HepG2 (cell line): ENCODE results near the gene THSD4. TPM values are rescaled to one million over a fixed set of nuclear protein-coding genes. Genes with fewer than 3 reads are reported as not detected.

Experiments
- ATAC-seq: fragments of 200-7000 bp; cut with Tn5 transposase; 3 replicates; pipeline ENCODE4 v1.9.1; 2020; ENCODE audit warnings: mild to moderate bottlenecking, moderate library complexity
- BruUV-seq: library from RNA; stranded (reverse); fragments of 400-500 nt; replicated peaks from 2 replicates; lab custom pipeline; 2021; lab: Mats Ljungman, UMichigan
- CTCF ChIA-PET: fragments of 300-600 bp; formaldehyde crosslinking; extraction: SDS; loops from one replicate; lab custom pipeline; 2021; ENCODE audit warnings: low total read pairs, inconsistent platforms, low intra/inter-chr PET ratio; lab: Yijun Ruan, JAX
- POLR2A ChIA-PET: fragments of 350-600 bp; sonication (Branson Sonifier 250); formaldehyde crosslinking; loops from one replicate; lab custom pipeline; 2020; ENCODE audit warnings: antibody characterized with exemption, inconsistent platforms; lab: Yijun Ruan, JAX
- DNase-seq: peaks from one replicate; pipeline ENCODE4 v3.0.0-alpha.2; 2015; ENCODE audit warnings: low spot score
- FAIRE-seq: peaks from 3 replicates; lab custom pipeline; 2011; peaks lifted over from hg19 to GRCh38; lab: Jason Lieb, UNC
- H2AFZ ChIP-seq: one replicate; pipeline ENCODE4 v1.6.1; 2011; ENCODE audit warnings: low read length, inconsistent platforms
- H3K27ac ChIP-seq: fragments of 300-600 bp; 3 replicates; pipeline ENCODE4 v1.8.0; 2011; ENCODE audit warnings: mixed run types, mild to moderate bottlenecking, mixed read lengths, low read length, inconsistent platforms; ENCODE audit not compliant: insufficient read depth; ENCODE audit errors: extremely low read length
- H3K27me3 ChIP-seq, 2 experiments: fragments of 200-600 bp in 1 of 2; 2 replicates in 1 of 2; 3 replicates in 1 of 2; pipeline versions ENCODE4 v1.6.0 to v1.8.0; 2011; ENCODE audit warnings: low read length in 2 of 2, mild to moderate bottlenecking in 2 of 2, moderate library complexity in 2 of 2, inconsistent platforms in 1 of 2; ENCODE audit not compliant: insufficient read depth in 2 of 2, control insufficient read depth in 1 of 2
- H3K36me3 ChIP-seq, 2 experiments: fragments of 200-600 bp in 1 of 2; replicated peaks in 1 of 2; 2 replicates in 1 of 2; 3 replicates in 1 of 2; pipeline versions ENCODE4 v1.5.1 to v1.8.0; 2011; ENCODE audit warnings: low read length in 2 of 2, inconsistent platforms in 1 of 2; ENCODE audit not compliant: insufficient read depth in 2 of 2, control insufficient read depth in 1 of 2
- H3K4me1 ChIP-seq: 2 replicates; pipeline ENCODE4 v1.5.1; 2012; ENCODE audit warnings: low read length, inconsistent platforms; ENCODE audit not compliant: insufficient read depth
- H3K4me2 ChIP-seq: 2 replicates; pipeline ENCODE4 v1.6.0; 2011; ENCODE audit warnings: low read depth, low read length, inconsistent platforms
- H3K4me3 ChIP-seq, 3 experiments: fragments of 200-600 bp in 1 of 3; sonication (generic), shearing (Covaris generic) in 1 of 3; replicated peaks in 1 of 3; 2 replicates each; pipeline ENCODE4 v1.5.1; 2011 to 2016; ENCODE audit warnings: low read length in 3 of 3, inconsistent platforms in 2 of 3, low read depth in 2 of 3, mild to moderate bottlenecking in 2 of 3, control low read depth in 1 of 3, mixed read lengths in 1 of 3; ENCODE audit not compliant: insufficient read depth in 1 of 3
- H3K79me2 ChIP-seq: one replicate; pipeline ENCODE4 v1.6.1; 2011; ENCODE audit warnings: low read length, inconsistent platforms; ENCODE audit not compliant: insufficient read depth
- H3K9ac ChIP-seq: 2 replicates; pipeline ENCODE4 v1.6.0; 2011; ENCODE audit warnings: mild to moderate bottlenecking, low read depth, low read length, inconsistent platforms; ENCODE audit not compliant: insufficient read depth
- H3K9me3 ChIP-seq: 2 replicates; pipeline ENCODE4 v1.5.1; 2012; ENCODE audit warnings: mild to moderate bottlenecking, low read length
- H4K20me1 ChIP-seq: 2 replicates; pipeline ENCODE4 v1.6.0; 2011; ENCODE audit warnings: inconsistent platforms, mild to moderate bottlenecking, low read length, moderate library complexity; ENCODE audit not compliant: insufficient read depth
- ELF3 ChIP-seq: IDR thresholded peaks from 2 replicates; pipeline ENCODE4 v1.6.1; 2016; ENCODE audit warnings: missing genetic modification reagents, missing compliant biosample characterization
- ELK4 ChIP-seq: sonication (generic); formaldehyde crosslinking; IDR thresholded peaks from 2 replicates; pipeline ENCODE4 v1.9.0; 2021; ENCODE audit warnings: missing genetic modification reagents, borderline replicate concordance
- FOXO1 ChIP-seq: sonication (generic); formaldehyde crosslinking; IDR thresholded peaks from 2 replicates; pipeline ENCODE4 v1.4.0; 2020; ENCODE audit warnings: missing genetic modification reagents
- HDAC2 ChIP-seq: sonication (generic); formaldehyde crosslinking; IDR thresholded peaks from 2 replicates; pipeline ENCODE4 v1.4.0; 2020; ENCODE audit warnings: missing genetic modification reagents
- HOXA7 ChIP-seq: sonication (generic); formaldehyde crosslinking; IDR thresholded peaks from 2 replicates; pipeline ENCODE4 v1.8.1; 2022; ENCODE audit warnings: mild to moderate bottlenecking, missing genetic modification reagents, moderate library complexity
- ONECUT2 ChIP-seq: sonication (generic); formaldehyde crosslinking; IDR thresholded peaks from 2 replicates; pipeline ENCODE4 v1.4.0; 2020; ENCODE audit warnings: missing genetic modification reagents
- PRMT3 ChIP-seq: sonication (generic); formaldehyde crosslinking; IDR thresholded peaks from 2 replicates; pipeline ENCODE4 v1.8.1; 2022; ENCODE audit warnings: low read depth, mild to moderate bottlenecking, moderate library complexity, missing genetic modification reagents, borderline replicate concordance
- SKI ChIP-seq: fragments of 450-650 bp; IDR thresholded peaks from one replicate; pipeline ENCODE4 v1.6.1; 2018; ENCODE audit warnings: mild to moderate bottlenecking; ENCODE audit not compliant: partially characterized antibody
- ZEB1 ChIP-seq: IDR thresholded peaks from 2 replicates; pipeline ENCODE4 v1.6.1; 2012; ENCODE audit warnings: mild to moderate bottlenecking, low read depth, inconsistent platforms; ENCODE audit not compliant: insufficient replicate concordance
- ZNF3 ChIP-seq: IDR thresholded peaks from 2 replicates; pipeline ENCODE4 v1.7.0; 2017; ENCODE audit warnings: inconsistent platforms
- ZNF484 ChIP-seq: sonication (generic); formaldehyde crosslinking; IDR thresholded peaks from 2 replicates; pipeline ENCODE4 v1.5.1; 2020; ENCODE audit warnings: mild to moderate bottlenecking, low read depth, missing genetic modification reagents, borderline replicate concordance
- ZNF691 ChIP-seq: sonication (generic); formaldehyde crosslinking; IDR thresholded peaks from 2 replicates; pipeline ENCODE4 v1.4.0; 2020; ENCODE audit warnings: missing genetic modification reagents, low read depth, mild to moderate bottlenecking, borderline replicate concordance
- WGBS: methylation state at CpG from one replicate; pipeline ENCODE4 v1.1.6; 2017; ENCODE audit warnings: low lambda C conversion rate; 5-methylcytosine and 5-hydroxymethylcytosine counted together
- in situ Hi-C: cut with HindIII; loops from 2 replicates; pipeline ENCODE4 v1.10.0; 2017; ENCODE audit warnings: low pct_unique_long_range_greater_than_20kb; ENCODE audit not compliant: extremely low pct_ligation_motif_present
- intact Hi-C: fragments of 100-400 bp; cut with micrococcal nuclease; formaldehyde crosslinking; loops from one replicate; pipeline ENCODE4 v1.10.0; 2022; ENCODE audit not compliant: unreplicated experiment
- polyA plus RNA-seq, 8 experiments: library from polyadenylated mRNA; depleted of rRNA in 3 of 8; stranded (reverse) in 7 of 8; unstranded in 1 of 8; fragments of >200 nt; fragmentation: Illumina TruSeq in 4 of 8; extraction: Trizol in 4 of 8; gene quantifications; 2 replicates each; pipeline versions ENCODE4 v1.2.1 to v1.2.3, GENCODE V29; 2011 to 2016; ENCODE audit warnings: low read depth in 4 of 8, missing spikeins in 1 of 8, mixed read lengths in 1 of 8; ENCODE audit not compliant: insufficient read depth in 1 of 8
- total RNA-seq, 5 experiments: library from RNA; depleted of rRNA; stranded (reverse); fragments of >200 nt; fragmentation: Illumina TruSeq; extraction: Trizol; gene quantifications; 2 replicates each; pipeline ENCODE4 v1.2.3, GENCODE V29; 2016; ENCODE audit warnings: low read depth in 1 of 5

The THSD4 gene
- total and polyA plus RNA-seq, 2 of the 13 experiments (the other 11 are each of a cell fraction or from before 2014, with no cell fraction given) = 0.07 to 0.21 TPM

DNA sequence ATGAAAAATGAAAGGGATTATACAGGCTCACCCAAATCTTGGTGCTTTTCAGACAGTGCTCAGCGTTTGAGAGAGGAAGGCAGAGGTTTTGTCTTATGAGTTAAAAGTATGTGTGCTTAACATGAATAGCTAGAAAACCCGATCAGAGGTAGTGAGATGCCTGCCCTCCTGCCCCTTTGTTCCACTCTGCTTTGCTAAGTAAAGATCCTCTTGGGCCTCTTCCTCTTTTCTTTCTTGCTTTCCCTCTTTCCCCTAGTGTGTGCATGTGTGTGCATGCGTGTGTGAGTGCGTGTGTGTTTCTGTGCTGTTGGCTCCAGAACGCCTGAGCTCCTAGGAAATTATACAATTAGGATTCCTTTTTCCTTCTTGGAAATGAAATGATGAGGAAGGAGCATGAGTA lies 433.8 kb downstream of the THSD4 start:
- no peaks in the 10 kb centered on the region for H3K79me2 ChIP-seq
- no peak overlapping the region for H3K4me3 ChIP-seq
- no peak for TF ChIP-seq HDAC2 (CRISPR knock-in tag)
- TF ChIP-seq ZNF3 (CRISPR knock-in tag) = no peak
- no peak for TF ChIP-seq HOXA7 (CRISPR knock-in tag)
- no peak for TF ChIP-seq FOXO1
- no peak for TF ChIP-seq PRMT3 (CRISPR knock-in tag)
- TF ChIP-seq ONECUT2 (CRISPR knock-in tag) = no peak
- no peak for TF ChIP-seq SKI
- no peak for TF ChIP-seq ZEB1
- TF ChIP-seq ELK4 = no peak
- no peak for TF ChIP-seq ELF3 (CRISPR knock-in tag)
- no peak for TF ChIP-seq ZNF484 (CRISPR knock-in tag)
- TF ChIP-seq ZNF691 = no peak
- POLR2A ChIA-PET = no interaction called here
- peaks cover 1 to 2% of the 10 kb centered on the region in 2 experiments; a peak in 1 of 5 replicates for H3K27me3 ChIP-seq
- H3K36me3 ChIP-seq = no peaks in the 10 kb centered on the region
- no peak overlapping the region for H3K9ac ChIP-seq
- in situ Hi-C loops (no loop called here), intact Hi-C loops (no loop called here)
- no peak overlapping the region for H3K27ac ChIP-seq
- WGBS = 11% methylated on average over 5 of the region's 5 CpGs
- DNase-seq (no peak), ATAC-seq (no peak), FAIRE-seq (no peak)
- no TSS peak for BruUV-seq
- CTCF ChIA-PET = no interaction called here
- no peak overlapping the region for H2AFZ ChIP-seq
- no peak overlapping the region for H3K4me2 ChIP-seq
- H4K20me1 ChIP-seq = no peaks in the 10 kb centered on the region
- no peaks in the 10 kb centered on the region for H3K9me3 ChIP-seq
- H3K4me1 ChIP-seq = no peaks in the 10 kb centered on the region
